ENCODE measurements around the gene CAB39. TPM values are rescaled to one million over a fixed set of nuclear protein-coding genes. Genes with fewer than 3 reads are reported as not detected.

CAB39 gene
- total RNA-seq, 4 donors from 2014 or later, result 60.2 to 124 (median 72.2) TPM

- peak in 2 of 3 donors; percentile 77 to 87 for DNase-seq
- Histone ChIP-seq H3K36me3 (no peaks in the 10 kb centered on the region), H3K4me1 (peaks cover 0 to 19% (median 2%) of the 10 kb centered on the region in 4 donors), H3K4me3 (no peak overlapping the region), H3K27me3 (no peaks in the 10 kb centered on the region), H3K9me3 (no peaks in the 10 kb centered on the region), H3K27ac (peak overlapping the region in 3 of 4 donors; percentile 52 to 82 (median 53))
- TF ChIP-seq POLR2A (IDR thresholded peaks at IDR 0.05) (peak in 1 of 2 donors; percentile 42), CTCF (IDR thresholded peaks at IDR 0.05) (no peak)
Measured at GRCh38 chr2:230706053-230706521, 6.6 kb upstream of the CAB39 start.

DNA sequence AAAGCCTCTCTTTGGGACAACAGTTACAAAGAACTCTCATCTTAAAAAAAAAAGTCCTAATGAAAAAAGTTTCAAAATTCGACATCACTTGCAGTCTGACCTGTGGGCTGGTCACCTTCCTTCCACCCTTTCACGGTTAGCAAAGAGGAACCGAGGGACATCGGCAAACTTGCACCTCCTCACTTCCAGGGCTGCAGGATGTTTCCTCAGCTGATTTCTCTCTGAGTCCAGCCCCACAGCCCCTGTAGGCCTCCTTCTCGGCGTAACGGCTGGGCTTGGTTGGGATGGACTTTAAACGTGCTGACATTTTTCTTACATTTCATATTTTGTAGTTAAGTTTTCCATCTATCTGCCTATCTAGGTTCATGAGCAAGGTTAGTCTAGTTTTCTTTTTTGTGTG is 5.7 kb upstream of the CAB39 start:
- TF ChIP-seq CTCF (IDR thresholded peaks at IDR 0.05), result no peak
- no peak for TF ChIP-seq POLR2A (IDR thresholded peaks at IDR 0.05)
- H3K27ac ChIP-seq, result peak overlapping the region in 3 of 4 donors; percentile 52 to 82 (median 53)

GRCh38 chr2:230708204-230708603 is 4.4 kb upstream of the CAB39 start:
- H3K27me3 ChIP-seq, result no peaks in the 10 kb centered on the region
- TF ChIP-seq CTCF (IDR thresholded peaks at IDR 0.05), result no peak
- TF ChIP-seq POLR2A (IDR thresholded peaks at IDR 0.05), result no peak
- no peaks in the 10 kb centered on the region for H3K36me3 ChIP-seq
- H3K27ac ChIP-seq, result peak overlapping the region in 2 of 4 donors; percentile 25 to 53
- no peaks in the 10 kb centered on the region for H3K9me3 ChIP-seq
- no peak for DNase-seq
- H3K4me3 ChIP-seq, result no peak overlapping the region
- peaks cover 0 to 23% (median 2%) of the 10 kb centered on the region in 4 donors for H3K4me1 ChIP-seq

More for the DNA sequence above, 5.7 kb upstream of the CAB39 start:
- no peaks in the 10 kb centered on the region for H3K9me3 ChIP-seq
- no peaks in the 10 kb centered on the region for H3K27me3 ChIP-seq
- H3K36me3 ChIP-seq, result no peaks in the 10 kb centered on the region
- H3K4me1 ChIP-seq, result peaks cover 0 to 22% (median 2%) of the 10 kb centered on the region in 4 donors
- no peak for DNase-seq
- H3K4me3 ChIP-seq, result no peak overlapping the region

DNA sequence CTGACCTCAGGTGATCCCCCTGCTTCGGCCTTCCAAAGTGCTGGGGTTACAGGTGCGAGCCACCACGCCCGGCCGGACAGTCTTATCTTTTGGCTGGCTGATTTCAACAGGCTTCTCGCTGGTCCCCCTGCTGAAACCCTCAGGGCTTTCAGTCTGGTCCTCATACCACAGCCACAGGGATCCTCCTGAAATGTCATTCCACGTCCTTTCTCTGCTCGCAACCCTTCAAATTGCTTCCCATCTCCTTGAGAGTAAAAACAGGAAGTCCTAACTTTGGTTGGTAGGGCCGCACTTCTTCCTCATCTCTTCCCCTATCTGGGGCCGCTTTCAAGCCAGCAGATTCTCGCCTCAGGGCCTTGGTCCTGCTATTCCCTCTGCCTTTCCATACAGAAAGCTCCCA is 1.4 kb upstream of the CAB39 start:
- H3K4me1 ChIP-seq, result peaks cover 0 to 37% (median 9%) of the 10 kb centered on the region in 4 donors
- no peaks in the 10 kb centered on the region for H3K36me3 ChIP-seq
- no peak overlapping the region for H3K27ac ChIP-seq
- no peaks in the 10 kb centered on the region for H3K27me3 ChIP-seq
- no peaks in the 10 kb centered on the region for H3K9me3 ChIP-seq
- TF ChIP-seq POLR2A (IDR thresholded peaks at IDR 0.05) (no peak), CTCF (IDR thresholded peaks at IDR 0.05) (no peak)
- DNase-seq, result peak in 1 of 3 donors; percentile 53
- H3K4me3 ChIP-seq, result no peak overlapping the region

- H3K4me1 ChIP-seq, result peaks cover 0 to 37% (median 11%) of the 10 kb centered on the region in 4 donors
- peak; percentile 44 to 77 (median 77) for DNase-seq
- TF ChIP-seq CTCF (IDR thresholded peaks at IDR 0.05), result no peak
- TF ChIP-seq POLR2A (IDR thresholded peaks at IDR 0.05), result peak; percentile 35 to 52
Measured at GRCh38 chr2:230713331-230714135, 891 bp downstream of the CAB39 start.

More at GRCh38 chr2:230713331-230714135, 891 bp downstream of the CAB39 start:
- Histone ChIP-seq H3K36me3 (no peaks in the 10 kb centered on the region), H3K27me3 (no peaks in the 10 kb centered on the region), H3K9me3 (no peaks in the 10 kb centered on the region), H3K4me3 (peak overlapping the region; percentile 89 to 99 (median 93)), H3K27ac (peak overlapping the region; percentile 93 to 97 (median 96))
